HepG2 (cell line): ENCODE results near the gene TPI1. TPM values are rescaled to one million over a fixed set of nuclear protein-coding genes. Genes with fewer than 3 reads are reported as not detected.

Experiments
- ARID2 ChIP-seq: sonication (generic); formaldehyde crosslinking; IDR thresholded peaks from 2 replicates; pipeline ENCODE4 v1.8.1; 2022; ENCODE audit warnings: mild to moderate bottlenecking, missing genetic modification reagents, borderline replicate concordance
- ASH2L ChIP-seq: fragments of 300-600, 200-600 bp; sonication (generic); IDR thresholded peaks from 2 replicates; pipeline ENCODE4 v1.7.0; 2017; ENCODE audit warnings: low read depth, mild to moderate bottlenecking, moderate library complexity, mixed read lengths, low read length; ENCODE audit not compliant: insufficient read length
- ATF1 ChIP-seq: IDR thresholded peaks from 2 replicates; pipeline ENCODE4 v1.6.1; 2016; ENCODE audit warnings: mild to moderate bottlenecking, control low read depth
- CREM ChIP-seq, 2 experiments: sonication (generic) in 1 of 2; formaldehyde crosslinking in 1 of 2; IDR thresholded peaks; 2 replicates each; pipeline versions ENCODE4 v1.4.0 to v1.6.1; 2016 to 2020; ENCODE audit warnings: antibody characterized with exemption in 1 of 2, mild to moderate bottlenecking in 1 of 2, missing genetic modification reagents in 1 of 2
- KDM2A ChIP-seq: sonication (generic); formaldehyde crosslinking; IDR thresholded peaks from 2 replicates; pipeline ENCODE4 v1.4.0; 2020; ENCODE audit warnings: low read depth, missing genetic modification reagents, borderline replicate concordance
- MED1 ChIP-seq: sonication (generic); formaldehyde crosslinking; IDR thresholded peaks from 2 replicates; pipeline ENCODE4 v1.4.0; 2020; ENCODE audit warnings: missing genetic modification reagents
- POGZ ChIP-seq: sonication (generic); formaldehyde crosslinking; IDR thresholded peaks from 2 replicates; pipeline ENCODE4 v1.4.0; 2020; ENCODE audit warnings: mild to moderate bottlenecking, missing genetic modification reagents
- RFX5 ChIP-seq: IDR thresholded peaks from 2 replicates; pipeline ENCODE4 v1.6.1; 2011; ENCODE audit warnings: low read depth, low read length, improper control_type of control experiment
- SIN3A ChIP-seq: IDR thresholded peaks from 2 replicates; pipeline ENCODE4 v1.6.1; 2011; ENCODE audit warnings: low read depth, mild to moderate bottlenecking, control low read depth, low read length, borderline replicate concordance
- SRY ChIP-seq: sonication (generic); formaldehyde crosslinking; IDR thresholded peaks from 2 replicates; pipeline ENCODE4 v1.8.0; 2022; ENCODE audit warnings: mild to moderate bottlenecking, missing genetic modification reagents
- ZNF501 ChIP-seq: sonication (generic); formaldehyde crosslinking; IDR thresholded peaks from 2 replicates; pipeline ENCODE4 v1.5.1; 2020; ENCODE audit warnings: mild to moderate bottlenecking, moderate library complexity, missing genetic modification reagents
- ZNF614 ChIP-seq: IDR thresholded peaks from 2 replicates; pipeline ENCODE4 v1.6.1; 2018; ENCODE audit warnings: missing biosample characterization, missing genetic modification reagents, inconsistent platforms, borderline replicate concordance
- ZNF674 ChIP-seq: sonication (generic); formaldehyde crosslinking; IDR thresholded peaks from 2 replicates; pipeline ENCODE4 v1.5.0; 2020; ENCODE audit warnings: low read depth, mild to moderate bottlenecking, missing genetic modification reagents
- polyA plus RNA-seq, 8 experiments: library from polyadenylated mRNA; depleted of rRNA in 3 of 8; stranded (reverse) in 7 of 8; unstranded in 1 of 8; fragments of >200 nt; fragmentation: Illumina TruSeq in 4 of 8; extraction: Trizol in 4 of 8; gene quantifications; 2 replicates each; pipeline versions ENCODE4 v1.2.1 to v1.2.3, GENCODE V29; 2011 to 2016; ENCODE audit warnings: low read depth in 4 of 8, missing spikeins in 1 of 8, mixed read lengths in 1 of 8; ENCODE audit not compliant: insufficient read depth in 1 of 8
- total RNA-seq, 5 experiments: library from RNA; depleted of rRNA; stranded (reverse); fragments of >200 nt; fragmentation: Illumina TruSeq; extraction: Trizol; gene quantifications; 2 replicates each; pipeline ENCODE4 v1.2.3, GENCODE V29; 2016; ENCODE audit warnings: low read depth in 1 of 5
- TF ChIP-seq, protein P1 (sequence below), 2 experiments: sonication (generic) in 1 of 2; formaldehyde crosslinking in 1 of 2; IDR thresholded peaks; 2 replicates each; pipeline versions ENCODE4 v1.5.1 to v1.6.1; 2011 to 2020; ENCODE audit warnings: borderline replicate concordance in 1 of 2, low read depth in 1 of 2, low read length in 1 of 2, mild to moderate bottlenecking in 1 of 2, missing genetic modification reagents in 1 of 2, moderate library complexity in 1 of 2
- TF ChIP-seq, protein P2 (sequence below): IDR thresholded peaks from 2 replicates; pipeline ENCODE4 v1.6.1; 2016; ENCODE audit warnings: low read depth
- TF ChIP-seq, protein P3 (sequence below): sonication (generic); formaldehyde crosslinking; IDR thresholded peaks from 2 replicates; pipeline ENCODE4 v1.4.0; 2020; ENCODE audit warnings: missing genetic modification reagents
- TF ChIP-seq, protein P4 (sequence below): sonication (generic); formaldehyde crosslinking; IDR thresholded peaks from 2 replicates; pipeline ENCODE4 v1.5.0; 2020; ENCODE audit warnings: missing genetic modification reagents, mild to moderate bottlenecking, borderline replicate concordance
- TF ChIP-seq, protein P5 (sequence below): sonication (generic); formaldehyde crosslinking; IDR thresholded peaks from 2 replicates; pipeline ENCODE4 v1.9.0; 2021; ENCODE audit warnings: missing genetic modification reagents, mild to moderate bottlenecking, borderline replicate concordance

TPI1 gene
- total and polyA plus RNA-seq, 2 of the 13 experiments (the other 11 are each of a cell fraction or from before 2014, with no cell fraction given): 945 to 2,535 TPM

DNA sequence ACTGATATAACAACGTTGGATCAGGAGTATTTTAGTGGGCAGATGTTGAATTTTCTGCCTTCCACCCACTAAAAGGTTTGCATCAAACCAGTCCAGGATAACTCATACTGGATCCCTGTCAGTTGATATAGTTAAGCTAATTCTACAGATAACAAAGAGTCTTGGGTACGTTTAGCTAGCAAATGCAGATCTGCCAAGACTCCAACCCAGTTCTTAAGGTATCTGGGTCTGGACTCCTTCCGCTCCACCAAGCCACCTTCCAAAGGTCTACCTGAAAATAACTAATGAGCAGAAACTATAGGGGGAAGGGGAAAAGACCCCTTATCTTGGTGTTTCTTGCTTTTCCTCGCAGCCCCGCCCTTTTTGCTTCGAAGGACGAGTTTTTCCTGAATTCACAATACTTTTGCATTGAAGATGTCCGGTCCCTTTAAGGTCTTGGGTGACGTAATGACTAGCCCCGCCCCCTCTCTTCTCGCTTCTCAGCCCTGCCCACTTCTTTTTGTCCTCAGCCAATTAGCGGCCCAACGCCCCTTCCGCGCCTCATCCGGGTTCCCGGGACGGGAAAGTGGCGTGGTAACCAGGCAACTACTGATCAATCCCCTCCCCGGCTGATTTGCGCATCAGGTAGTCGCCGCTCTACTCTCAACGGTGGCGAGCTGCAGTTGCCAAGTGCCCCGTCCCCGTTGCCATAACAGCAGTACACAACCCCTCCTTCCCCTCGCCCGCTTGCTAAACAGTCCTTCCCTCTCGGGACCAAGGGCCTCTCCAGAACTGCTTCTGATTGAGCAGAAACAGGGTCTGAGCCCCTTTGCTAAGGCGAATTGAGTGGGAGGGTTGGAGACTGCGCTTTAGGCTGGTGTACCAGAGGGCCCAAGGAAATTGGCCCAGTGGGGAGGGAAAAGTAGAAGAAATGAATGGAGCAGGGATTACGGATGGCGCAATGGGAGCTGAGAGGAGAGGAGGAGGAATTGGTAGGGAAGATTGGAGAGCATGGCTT is 37.2 kb downstream of the TPI1 start, which contains the start of gene LRRC23 (continued):
- TF ChIP-seq KDM2A (CRISPR knock-in tag) (peak; percentile 65; the same call in 1 of the 2 replicates), ASH2L (peak; percentile 68), MED1 (CRISPR knock-in tag) (peak; percentile 32; the same call in 1 of the 2 replicates), CREM (IDR thresholded peaks at IDR 0.05) (peak; percentile 79), CREM (CRISPR knock-in tag; IDR thresholded peaks at IDR 0.05) (no peak), ARID2 (no peak), ZNF674 (CRISPR knock-in tag) (no peak), ZNF501 (CRISPR knock-in tag) (peak; percentile 66; the same call in 1 of the 2 replicates), POGZ (CRISPR knock-in tag) (peak; percentile 34; the same call in 1 of the 2 replicates), ZNF614 (0 out of 2 replicates have a peak, but pooled peaks have one; percentile 21), SRY (CRISPR knock-in tag) (no peak), ATF1 (peak; percentile 88), RFX5 (no peak), SIN3A (peak; percentile 93)
- TF ChIP-seq, protein P1, sequence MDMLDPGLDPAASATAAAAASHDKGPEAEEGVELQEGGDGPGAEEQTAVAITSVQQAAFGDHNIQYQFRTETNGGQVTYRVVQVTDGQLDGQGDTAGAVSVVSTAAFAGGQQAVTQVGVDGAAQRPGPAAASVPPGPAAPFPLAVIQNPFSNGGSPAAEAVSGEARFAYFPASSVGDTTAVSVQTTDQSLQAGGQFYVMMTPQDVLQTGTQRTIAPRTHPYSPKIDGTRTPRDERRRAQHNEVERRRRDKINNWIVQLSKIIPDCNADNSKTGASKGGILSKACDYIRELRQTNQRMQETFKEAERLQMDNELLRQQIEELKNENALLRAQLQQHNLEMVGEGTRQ (IDR thresholded peaks at IDR 0.05; ENCODE audit: low read depth, low read length): no peak
- TF ChIP-seq, protein P1 (CRISPR knock-in tag; IDR thresholded peaks at IDR 0.05; ENCODE audit: borderline replicate concordance): peak; percentile 15; the same call in 1 of the 2 replicates
- TF ChIP-seq, protein P2, sequence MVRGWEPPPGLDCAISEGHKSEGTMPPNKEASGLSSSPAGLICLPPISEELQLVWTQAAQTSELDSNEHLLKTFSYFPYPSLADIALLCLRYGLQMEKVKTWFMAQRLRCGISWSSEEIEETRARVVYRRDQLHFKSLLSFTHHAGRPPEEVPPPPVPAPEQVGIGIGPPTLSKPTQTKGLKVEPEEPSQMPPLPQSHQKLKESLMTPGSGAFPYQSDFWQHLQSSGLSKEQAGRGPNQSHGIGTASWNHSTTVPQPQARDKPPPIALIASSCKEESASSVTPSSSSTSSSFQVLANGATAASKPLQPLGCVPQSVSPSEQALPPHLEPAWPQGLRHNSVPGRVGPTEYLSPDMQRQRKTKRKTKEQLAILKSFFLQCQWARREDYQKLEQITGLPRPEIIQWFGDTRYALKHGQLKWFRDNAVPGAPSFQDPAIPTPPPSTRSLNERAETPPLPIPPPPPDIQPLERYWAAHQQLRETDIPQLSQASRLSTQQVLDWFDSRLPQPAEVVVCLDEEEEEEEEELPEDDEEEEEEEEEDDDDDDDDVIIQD (CRISPR knock-in tag): 0 out of 2 replicates have a peak, but pooled peaks have one; percentile 26
- TF ChIP-seq, protein P3, sequence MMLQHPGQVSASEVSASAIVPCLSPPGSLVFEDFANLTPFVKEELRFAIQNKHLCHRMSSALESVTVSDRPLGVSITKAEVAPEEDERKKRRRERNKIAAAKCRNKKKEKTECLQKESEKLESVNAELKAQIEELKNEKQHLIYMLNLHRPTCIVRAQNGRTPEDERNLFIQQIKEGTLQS (CRISPR knock-in tag): 0 out of 2 replicates have a peak, but pooled peaks have one; percentile 23
- TF ChIP-seq, protein P4, sequence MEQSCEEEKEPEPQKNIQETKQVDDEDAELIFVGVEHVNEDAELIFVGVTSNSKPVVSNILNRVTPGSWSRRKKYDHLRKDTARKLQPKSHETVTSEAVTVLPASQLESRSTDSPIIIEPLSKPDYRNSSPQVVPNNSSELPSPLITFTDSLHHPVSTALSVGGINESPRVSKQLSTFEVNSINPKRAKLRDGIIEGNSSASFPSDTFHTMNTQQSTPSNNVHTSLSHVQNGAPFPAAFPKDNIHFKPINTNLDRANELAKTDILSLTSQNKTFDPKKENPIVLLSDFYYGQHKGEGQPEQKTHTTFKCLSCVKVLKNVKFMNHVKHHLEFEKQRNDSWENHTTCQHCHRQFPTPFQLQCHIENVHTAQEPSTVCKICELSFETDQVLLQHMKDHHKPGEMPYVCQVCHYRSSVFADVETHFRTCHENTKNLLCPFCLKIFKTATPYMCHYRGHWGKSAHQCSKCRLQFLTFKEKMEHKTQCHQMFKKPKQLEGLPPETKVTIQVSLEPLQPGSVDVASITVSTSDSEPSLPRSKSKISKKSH (CRISPR knock-in tag): peak; percentile 56; the same call in 1 of the 2 replicates
- TF ChIP-seq, protein P5, sequence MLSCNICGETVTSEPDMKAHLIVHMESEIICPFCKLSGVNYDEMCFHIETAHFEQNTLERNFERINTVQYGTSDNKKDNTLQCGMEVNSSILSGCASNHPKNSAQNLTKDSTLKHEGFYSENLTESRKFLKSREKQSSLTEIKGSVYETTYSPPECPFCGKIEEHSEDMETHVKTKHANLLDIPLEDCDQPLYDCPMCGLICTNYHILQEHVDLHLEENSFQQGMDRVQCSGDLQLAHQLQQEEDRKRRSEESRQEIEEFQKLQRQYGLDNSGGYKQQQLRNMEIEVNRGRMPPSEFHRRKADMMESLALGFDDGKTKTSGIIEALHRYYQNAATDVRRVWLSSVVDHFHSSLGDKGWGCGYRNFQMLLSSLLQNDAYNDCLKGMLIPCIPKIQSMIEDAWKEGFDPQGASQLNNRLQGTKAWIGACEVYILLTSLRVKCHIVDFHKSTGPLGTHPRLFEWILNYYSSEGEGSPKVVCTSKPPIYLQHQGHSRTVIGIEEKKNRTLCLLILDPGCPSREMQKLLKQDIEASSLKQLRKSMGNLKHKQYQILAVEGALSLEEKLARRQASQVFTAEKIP: no peak
